Stimulated activated CD8-positive, alpha-beta memory T cell treated with anti-CD3 and anti-CD28 coated beads, Interleukin-4, amount 100 ng/mL, for 4 hours (primary cell): ENCODE results near the gene ATP10A.

Experiments
- DNase-seq, 2 donors: peaks; one replicate each; pipeline ENCODE4 v3.0.0-alpha.2; 2020; ENCODE audit warnings: low read depth in 2 of 2, low spot score in 1 of 2

ATP10A gene

DNA sequence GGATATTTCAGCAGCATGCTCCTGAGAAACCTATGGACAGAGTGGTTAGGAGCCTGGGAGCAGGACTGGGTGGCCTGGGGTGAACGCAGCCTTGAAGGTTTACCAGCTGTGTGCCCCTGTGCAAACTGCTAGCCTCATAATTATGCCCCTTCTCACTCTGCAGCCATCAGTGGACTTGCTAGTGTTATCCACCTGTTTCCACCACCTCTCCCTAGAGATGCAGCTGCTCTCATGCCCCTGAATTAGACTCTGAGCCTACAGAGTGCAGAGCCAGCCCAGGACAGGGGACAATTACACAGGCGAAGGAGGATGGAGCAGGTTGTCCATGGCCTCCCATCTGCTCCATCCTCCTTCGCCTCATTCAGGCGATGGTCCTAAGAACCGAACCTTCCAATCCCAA is 175.9 kb downstream of the ATP10A start:
- DNase-seq: no peak

DNA sequence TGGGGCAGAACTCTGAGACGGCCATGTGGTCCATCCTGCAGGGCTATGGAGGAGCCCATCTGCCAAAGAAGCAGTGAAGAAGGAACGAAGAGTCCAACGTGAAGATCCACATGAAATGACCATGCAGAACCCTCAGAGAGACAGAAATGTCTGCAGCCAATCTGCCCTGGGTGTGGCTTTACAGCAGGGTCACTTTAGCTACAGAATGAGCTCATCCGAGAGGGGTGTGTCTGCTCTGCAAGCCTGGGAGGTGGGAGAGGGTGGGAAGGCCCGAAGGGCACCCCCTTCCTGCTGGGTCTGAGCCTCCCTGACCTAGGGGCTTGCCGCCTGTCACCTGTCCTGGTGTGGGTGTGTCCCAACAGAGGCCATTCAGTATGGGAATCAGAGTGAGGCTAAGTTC is 176.3 kb downstream of the ATP10A start:
- DNase-seq: no peak

DNA sequence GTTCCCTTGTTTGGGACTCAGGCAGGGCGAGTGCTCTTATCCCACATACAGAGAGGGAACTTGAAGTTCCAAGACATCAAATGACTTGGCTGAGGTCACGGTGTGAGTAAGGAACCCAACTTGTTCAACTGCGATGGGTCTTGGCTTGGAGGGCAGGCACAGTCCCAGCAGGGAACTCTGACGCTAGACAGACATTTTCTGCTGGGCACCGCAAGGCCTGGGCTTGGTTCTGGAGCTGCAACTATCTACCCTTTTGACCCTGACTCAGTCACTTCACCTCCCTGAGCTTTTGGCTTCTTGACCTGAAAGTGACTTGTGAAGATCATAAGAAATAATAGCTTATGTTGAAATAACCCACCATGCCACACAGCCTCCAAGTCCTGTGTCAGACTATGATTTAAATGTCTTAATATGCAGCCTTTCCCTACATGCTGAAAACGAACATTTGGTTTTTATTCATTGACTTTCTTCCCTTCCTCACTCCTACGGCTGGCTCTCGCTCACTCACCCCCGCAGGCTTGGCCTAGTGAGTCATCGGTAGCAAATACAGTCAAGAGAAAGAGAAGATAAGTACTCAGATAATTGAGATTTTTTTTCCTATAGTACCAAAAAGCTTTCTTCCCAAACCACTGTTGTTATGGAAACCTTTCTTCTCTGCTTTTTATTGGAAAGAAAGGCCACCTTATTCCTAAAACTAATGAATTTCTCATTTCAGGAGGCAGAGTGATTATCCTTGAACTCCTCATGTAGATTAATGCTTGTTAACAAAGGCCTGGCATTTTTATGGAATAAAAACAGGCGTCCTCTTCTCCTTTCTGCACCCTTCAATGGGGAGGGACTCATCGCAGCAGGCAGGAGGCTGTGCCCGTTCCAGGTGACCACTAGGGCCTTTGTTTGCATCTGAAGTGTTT is 178.4 kb downstream of the ATP10A start:
- no peak for DNase-seq

DNA sequence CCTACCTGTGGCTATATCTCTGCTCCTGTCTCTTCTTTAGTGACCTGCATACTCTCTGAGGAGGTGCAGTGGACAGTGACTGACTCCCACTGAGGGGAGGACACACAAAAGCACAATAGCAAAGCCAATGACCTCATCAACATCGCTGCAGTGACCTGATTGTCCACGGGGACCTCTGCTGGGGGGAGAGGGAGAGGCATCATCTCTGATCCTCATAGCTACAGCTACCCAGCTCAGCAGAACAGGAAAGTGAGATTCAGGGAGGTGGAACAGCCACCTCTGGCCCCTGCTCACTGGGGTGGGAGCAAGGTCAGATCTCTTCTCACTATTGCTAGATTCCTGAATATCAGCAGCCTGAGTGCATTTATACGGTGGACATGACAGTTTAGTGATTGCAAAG is 179.2 kb downstream of the ATP10A start:
- no peak for DNase-seq

DNA sequence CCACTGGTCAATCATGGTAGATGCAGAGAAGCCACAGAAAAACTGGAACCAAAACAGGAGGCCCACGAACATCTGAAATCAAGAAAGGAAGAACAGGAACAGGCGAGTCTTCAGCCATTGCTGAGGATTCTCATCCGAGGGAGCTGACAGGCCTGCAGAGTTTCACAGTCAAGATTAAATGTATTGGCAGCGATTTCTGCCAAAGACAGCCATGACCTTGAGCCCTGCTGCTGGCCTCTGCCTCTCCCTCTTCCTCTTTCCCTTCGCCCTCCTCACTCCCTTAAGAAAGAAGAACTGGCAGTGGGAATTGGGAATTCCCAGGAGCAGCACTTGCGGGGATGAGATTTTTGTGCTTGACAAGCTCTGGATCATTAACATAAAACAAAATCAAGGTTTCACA is 179.7 kb downstream of the ATP10A start:
- no peak for DNase-seq

DNA sequence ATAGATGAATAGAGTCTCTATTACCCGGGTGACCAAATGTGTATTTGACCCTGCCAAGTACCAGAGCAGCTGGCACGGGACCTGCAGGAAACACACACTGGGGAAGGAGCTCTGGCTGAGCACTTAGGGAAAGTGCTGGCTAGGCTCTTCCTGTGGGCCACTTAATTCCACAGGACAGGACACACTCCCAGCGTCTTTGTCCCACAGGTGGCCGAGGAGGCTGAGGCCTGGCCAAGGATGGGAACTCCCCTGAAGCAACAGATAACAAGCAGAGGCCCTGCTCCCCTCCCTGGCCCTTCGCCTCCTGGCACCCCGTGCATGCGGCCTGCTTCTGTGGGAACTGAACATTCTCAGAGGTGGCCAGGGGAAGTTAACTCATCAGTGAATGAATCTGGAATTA is 180.8 kb downstream of the ATP10A start:
- no peak for DNase-seq

DNA sequence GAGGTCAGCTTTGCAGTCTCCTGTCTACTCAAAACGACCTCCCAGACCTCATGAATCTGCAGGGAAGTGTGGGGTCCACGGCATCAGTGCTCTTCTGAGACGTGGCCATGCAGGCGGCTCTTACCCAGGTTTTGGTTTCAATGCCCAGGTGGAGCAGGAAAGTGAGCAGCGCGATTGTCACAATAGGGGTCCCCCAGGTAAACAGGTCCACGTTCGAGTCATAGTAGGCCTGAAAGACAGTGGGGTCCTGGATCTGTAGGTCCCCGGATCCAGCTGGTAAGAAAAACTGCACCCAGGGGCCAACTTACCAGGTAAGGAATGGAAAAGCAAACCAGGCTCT is 182.5 kb downstream of the ATP10A start:
- no peak for DNase-seq

DNA sequence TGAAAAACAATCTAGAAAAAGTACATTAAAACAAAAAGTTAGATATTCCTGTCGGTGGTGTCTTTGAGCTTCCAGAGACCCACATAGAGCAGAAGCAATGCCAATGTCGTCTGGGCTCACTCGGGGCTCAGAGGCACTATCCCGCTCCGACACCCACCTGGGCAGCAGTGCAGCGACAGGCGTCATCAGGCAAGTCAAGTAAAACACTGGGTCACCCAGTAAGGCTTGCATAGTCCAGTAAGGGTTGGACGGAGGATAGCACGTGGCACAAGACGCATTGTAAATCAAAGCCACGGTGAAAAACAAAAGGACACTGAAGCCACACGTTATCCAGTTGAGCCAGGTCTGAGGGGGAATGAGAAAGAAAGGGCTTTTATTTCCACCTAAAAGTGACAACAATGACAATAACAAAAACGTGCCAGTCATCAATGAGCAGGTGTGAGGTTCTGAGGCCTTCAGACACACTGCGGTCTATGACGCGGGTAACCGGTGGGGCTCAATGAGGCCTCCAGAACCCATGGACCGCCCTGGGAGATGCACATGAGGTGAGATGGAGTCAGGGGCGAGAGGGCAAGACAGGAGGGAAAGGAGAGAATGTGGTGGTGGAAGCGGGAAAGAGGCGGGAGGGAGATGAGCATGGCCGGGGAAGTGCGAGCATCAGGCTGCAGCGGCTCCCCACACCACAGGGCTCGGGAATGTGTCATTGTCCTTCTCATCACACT is 183.0 kb downstream of the ATP10A start:
- no peak for DNase-seq

DNA sequence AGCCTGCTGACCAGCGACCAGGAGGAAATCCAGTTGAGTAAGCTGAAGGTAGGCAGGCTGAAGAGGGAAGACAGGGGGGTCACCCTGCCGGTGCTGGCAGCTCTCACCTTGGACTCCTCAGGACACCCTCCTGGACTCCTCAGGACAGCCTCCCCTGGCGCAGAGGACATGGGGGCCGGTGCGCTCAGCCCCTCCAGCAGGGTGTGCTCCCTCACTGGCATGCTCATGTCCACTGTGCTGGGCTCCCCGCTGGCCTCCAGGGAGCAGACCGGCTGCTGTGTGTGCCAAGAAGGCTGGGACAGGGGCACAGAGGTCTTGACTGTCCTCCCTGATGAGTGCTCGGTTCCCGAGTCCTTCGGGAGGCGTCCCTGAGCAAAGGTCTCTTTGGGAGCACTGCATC is 183.6 kb downstream of the ATP10A start:
- DNase-seq: no peak

DNA sequence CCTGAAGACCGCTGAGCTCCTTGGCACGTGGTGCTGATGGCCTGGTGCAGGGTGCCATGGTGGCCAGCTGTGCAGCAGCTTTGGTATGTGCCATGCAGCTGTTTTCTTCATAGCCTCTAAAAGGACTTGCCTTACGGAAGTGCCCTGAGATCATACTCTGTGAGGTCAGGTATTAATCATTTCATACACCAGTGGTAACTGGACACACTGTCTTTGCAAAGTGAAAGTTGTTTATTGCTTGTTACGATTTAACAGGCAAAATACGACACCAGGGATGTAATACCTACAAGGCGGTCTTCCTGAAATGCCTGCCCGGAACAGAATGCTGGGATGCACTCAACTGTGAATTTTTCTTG is 184.6 kb downstream of the ATP10A start:
- no peak for DNase-seq

DNA sequence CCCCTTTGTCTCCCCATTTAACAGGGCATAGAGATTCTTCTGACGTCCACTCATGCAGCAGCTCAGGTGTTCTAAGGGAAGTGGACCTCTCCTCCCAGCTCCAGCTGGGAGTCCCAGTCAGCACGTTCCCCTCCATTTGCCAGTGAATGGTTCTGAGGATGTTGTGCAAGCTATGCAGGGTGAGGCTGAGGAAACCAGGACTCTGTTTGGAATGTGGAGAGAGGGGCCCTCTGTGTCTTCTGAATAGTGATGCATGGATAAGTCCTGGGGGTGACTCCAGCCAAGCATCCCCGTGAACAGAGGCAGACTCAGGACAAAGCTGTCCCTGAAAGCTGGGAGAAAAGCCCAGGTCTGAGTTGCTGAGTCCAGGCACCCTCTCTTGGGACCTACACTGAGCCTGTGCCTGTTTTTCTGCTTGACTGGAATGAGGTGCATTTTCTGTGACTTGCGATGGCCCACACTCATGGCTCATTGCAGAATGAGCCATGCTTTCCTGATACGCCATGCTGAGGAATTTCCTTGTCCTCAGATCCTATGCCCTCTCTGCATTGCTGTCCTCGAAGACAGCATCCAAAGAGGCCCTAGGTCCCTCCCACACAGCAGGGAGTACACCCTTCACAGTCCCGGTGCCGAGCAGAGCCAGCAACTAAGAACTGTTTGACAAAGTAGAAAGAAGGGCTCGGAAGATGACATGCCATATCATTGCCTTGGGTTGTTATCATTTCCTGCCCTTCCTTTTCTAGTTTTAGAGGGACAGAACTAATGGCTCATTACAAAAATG is 185.2 kb downstream of the ATP10A start:
- DNase-seq: no peak

DNA sequence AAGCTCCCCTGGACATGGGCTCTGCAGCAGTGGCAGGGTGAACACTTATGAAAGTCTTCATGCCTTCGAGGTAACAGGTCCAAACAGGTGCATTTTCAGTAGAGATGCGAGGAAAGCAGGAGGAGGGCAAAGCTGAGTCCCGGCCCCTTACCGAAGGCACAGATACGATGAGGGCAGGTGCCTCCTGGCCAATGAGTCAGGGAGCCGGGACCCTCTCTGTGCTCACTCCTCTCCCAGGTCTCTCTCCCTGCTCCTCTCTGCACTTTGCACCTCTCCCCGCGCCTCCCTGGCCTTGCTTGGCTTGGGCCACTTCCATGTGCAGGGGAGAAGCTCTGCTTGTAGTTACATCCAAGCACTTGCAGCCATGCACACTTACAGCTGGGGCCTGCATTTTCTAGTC is 187.1 kb downstream of the ATP10A start:
- DNase-seq: no peak

DNA sequence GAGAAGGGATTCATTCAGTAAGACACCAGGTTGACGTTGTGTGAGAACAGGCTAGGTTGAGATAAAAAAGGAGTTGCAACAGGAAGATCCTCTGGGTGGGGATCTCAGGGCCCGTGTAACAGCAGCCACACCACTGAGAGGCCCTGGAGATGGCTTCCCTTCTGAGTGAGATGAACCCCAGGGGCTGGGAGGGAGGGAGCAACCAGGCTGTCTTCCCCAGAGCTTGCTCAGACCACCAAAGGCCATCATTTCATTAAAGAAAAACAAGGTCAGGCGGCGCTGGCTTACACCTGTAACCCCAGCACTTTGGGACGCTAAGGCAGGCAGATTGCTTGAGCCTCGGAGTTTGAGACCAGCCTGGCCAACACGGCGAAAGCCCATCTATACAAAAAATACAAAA is 187.7 kb downstream of the ATP10A start:
- no peak for DNase-seq

DNA sequence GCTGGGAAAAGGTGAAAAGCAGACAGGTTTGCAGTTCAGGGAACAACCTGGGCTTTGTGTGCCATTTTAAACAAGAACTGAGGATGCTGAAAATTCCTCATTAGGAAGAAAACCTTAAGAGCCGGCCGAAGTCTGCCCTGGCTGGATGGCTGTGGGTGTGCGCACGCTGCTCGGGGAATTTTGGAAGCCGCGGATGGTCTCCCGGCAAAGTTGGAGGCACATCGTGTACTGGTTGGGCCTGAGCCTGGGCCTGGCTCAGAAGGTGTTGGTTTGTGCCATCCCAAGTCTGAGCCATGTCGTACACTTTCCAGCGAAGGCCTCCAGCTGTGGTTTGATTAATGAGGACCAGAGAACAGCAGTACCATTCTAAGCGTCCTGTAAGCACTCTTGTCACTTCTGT is 188.2 kb downstream of the ATP10A start:
- DNase-seq: no peak

DNA sequence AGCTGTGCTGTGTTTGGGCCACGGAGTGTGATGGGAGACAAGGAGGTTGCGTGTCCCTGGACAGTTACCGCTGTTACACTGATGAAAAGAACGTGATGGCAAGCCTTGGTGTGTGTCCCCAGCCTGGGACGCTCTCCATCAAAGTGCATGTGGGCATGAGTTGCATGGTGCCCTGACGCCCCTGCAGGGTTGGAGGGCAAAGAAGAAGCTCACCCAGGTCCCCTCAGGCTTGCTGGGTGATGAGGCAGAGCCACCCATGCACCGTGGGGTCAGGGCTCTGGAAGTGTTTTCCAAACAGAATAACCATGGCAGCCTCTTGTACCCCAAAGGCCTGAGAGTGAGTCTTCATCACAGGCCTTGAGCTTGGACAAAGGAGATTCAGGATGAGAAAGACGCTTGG is 189.2 kb downstream of the ATP10A start:
- DNase-seq: no peak

DNA sequence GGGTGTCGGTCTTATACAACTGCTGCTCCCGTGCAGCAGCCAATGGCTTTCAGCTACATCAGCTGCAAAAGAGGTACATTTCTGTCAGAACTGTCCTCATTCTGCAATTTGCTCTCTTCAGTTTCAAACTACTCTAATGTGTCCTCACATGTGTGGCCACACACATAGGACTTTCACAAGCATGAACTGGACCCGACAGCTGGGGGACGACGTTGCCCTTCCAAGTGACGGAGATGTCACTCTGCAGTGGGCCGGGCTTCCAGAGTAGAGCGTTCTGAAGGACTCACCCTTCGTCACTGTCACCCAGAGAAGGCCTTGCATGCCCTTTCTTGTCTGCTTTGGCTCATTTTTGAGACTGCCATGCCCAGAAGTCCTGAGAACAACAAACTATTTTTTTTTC is 189.8 kb downstream of the ATP10A start:
- no peak for DNase-seq

DNA sequence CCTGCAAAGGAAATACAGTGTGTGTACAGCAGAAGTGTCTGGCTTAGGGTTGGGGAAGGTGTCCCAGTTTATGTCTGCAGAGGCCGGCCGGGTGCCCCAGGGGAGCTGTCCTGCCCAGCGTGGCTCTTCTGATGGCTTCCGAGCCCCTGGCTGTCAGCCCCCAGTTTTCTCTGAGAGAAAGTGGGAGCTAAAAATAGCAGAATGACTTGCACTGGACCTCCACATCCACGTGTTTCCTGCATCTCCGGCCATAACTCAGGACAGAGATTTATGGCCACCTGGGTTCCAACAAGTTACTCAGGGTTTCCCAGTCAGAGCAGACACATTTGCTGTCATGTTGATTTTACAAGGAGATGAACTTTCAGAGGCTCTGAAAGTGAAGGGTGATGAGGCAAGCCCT is 192.0 kb downstream of the ATP10A start:
- DNase-seq: no peak

DNA sequence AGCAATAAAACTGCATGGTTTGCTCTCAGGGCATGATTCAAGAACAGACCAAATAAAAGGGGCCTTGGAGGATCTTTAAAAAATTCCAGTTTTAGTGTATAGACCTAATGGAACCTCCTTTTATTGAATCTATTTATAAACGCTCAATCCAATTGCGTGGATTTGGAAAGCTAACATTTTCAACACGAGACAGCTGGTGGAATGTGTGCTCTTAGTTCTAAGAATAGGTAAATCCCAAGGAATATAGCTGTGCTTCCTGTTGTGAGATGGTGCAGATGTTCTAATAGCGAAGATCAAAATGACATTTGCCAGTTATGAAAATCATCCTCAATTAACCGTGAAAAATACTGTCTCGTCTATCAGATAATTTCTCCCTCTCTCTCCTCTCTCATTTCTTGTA is 192.5 kb downstream of the ATP10A start:
- DNase-seq: no peak

DNA sequence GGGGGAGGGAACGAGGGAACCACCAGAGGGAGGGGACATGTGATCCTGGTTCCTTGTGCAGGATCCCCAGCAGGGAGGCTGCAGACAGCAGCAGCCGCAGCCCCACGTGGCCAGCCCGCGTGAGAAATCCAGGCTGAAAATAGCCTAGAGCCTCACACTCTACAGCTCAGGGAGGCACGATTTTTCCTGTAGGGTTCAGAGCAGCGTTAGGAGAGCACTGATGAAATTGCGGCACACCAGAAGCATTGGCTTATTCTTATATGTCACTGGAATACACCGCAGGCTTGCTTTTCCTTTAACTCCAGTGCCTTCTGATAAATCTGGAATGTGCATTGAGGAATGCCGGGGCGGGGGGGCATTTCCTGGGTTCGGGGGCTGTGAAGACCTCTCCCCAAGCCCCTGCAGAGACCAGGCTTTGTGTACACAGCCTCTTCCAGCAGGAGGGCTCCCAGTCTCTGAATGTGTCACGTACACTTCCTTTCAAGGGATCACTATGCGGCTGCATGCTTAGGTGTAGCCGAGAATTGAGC is 193.0 kb downstream of the ATP10A start:
- no peak for DNase-seq

DNA sequence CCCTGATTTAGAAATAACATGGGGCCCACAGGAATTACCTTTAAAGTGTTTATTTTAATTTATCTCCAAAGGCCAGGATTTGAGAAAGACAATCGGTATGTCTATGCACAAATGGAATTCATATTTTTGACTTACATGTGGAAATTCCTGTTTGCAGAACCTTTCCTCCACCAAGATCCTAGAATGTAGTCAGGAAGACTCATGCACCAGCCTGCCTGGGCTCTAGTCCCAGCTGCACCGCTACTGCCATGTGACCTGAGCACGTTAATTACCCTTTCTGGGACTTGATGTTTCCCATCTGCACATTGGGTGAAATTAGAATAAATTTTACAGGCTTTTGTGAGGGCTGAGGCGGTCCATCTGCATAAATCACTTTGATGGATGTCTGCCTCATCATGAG is 194.2 kb downstream of the ATP10A start:
- DNase-seq: no peak

DNA sequence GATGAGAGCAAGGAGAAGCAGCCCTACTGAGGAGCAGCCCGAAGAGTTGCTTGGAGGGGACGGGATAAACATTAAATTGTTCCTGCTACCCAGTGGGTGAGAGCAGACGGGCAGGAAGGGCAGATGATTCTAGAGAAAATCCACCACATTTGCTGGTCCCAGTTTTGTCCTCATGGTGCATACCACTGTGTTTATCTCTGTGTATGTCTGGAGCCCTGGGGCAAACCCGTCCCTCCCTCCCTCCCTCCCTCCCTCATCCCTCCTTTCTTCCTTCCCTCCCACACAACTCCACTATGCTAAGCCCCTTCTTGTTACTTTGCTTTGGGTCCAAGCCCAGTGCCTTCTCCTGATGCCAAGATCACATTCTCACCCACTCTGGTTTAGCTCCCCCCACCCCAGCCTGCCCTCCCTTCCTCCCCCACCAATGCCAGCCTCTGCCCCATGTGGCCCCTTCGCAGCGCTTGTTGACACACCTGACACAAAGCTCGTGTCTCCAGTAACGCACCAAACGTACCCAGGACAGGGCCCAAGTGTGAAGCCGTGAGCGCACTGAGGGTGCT is 194.8 kb downstream of the ATP10A start:
- DNase-seq: no peak

DNA sequence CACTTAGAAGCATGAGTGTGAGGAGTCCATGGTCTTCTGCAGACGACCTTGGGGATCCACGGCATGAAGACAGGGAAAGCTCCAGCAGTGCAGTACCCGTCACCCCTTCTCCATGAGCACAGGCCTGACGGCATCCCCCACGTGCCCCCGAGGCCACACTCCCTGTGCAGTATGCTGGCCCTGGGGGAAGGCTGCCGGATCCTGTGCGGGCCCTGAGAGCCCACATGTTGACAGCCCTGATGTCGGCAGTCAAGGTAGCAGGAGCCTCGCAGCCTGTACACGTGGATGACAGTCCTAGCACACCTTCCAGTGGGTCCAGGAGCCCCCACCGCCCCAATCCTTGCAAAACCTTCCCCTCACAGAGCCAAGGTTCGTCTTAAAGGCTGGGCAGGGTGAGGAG is 195.3 kb downstream of the ATP10A start:
- DNase-seq: no peak
